ENCODE results near the gene NCAM2. TPM values are rescaled to one million over a fixed set of nuclear protein-coding genes. Genes with fewer than 3 reads are reported as not detected.

Gene NCAM2
- total RNA-seq, 4 donors from 2014 or later: 0.67 to 0.95 TPM; not detected in 2

DNA sequence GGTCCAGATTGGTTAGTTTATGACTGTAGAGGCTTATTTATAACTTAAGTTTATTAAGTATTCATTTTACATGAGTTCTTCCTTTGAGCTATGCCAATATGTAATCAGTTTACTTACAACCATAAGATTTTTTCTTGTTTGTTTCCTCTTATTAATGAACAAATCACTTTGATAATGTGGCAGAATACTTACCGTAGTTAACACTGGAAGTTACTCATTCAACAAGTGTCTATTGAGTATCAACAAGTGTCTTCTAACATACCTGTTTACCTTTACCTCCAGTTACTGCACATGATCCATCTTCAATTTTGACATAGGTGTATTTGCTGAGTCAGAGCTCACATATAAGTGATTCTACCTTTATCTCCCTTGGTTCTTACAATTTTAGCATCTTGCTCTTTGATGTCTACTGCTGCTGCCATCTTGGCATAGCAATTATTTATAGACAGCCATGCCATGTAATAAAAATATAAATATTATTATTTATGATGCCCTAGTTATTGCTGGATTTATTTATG is 205.7 kb downstream of the NCAM2 start:
- TF ChIP-seq, protein P1, sequence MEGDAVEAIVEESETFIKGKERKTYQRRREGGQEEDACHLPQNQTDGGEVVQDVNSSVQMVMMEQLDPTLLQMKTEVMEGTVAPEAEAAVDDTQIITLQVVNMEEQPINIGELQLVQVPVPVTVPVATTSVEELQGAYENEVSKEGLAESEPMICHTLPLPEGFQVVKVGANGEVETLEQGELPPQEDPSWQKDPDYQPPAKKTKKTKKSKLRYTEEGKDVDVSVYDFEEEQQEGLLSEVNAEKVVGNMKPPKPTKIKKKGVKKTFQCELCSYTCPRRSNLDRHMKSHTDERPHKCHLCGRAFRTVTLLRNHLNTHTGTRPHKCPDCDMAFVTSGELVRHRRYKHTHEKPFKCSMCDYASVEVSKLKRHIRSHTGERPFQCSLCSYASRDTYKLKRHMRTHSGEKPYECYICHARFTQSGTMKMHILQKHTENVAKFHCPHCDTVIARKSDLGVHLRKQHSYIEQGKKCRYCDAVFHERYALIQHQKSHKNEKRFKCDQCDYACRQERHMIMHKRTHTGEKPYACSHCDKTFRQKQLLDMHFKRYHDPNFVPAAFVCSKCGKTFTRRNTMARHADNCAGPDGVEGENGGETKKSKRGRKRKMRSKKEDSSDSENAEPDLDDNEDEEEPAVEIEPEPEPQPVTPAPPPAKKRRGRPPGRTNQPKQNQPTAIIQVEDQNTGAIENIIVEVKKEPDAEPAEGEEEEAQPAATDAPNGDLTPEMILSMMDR (IDR thresholded peaks at IDR 0.05): no peak
- no peak for TF ChIP-seq POLR2A (IDR thresholded peaks at IDR 0.05)
- Histone ChIP-seq H3K4me3 (no peak overlapping the region), H3K27me3 (no peaks in the 10 kb centered on the region), H3K36me3 (no peaks in the 10 kb centered on the region), H3K4me1 (peaks cover 0 to 5% (median 0%) of the 10 kb centered on the region in 3 donors), H3K27ac (no peak overlapping the region), H3K9me3 (no peaks in the 10 kb centered on the region)
- DNase-seq: no peak
- intact Hi-C loops (cut with DNase I): no loop called here
- 55 to 81% methylated on average over 1 of the region's 1 CpG for WGBS, 2 donors

DNA sequence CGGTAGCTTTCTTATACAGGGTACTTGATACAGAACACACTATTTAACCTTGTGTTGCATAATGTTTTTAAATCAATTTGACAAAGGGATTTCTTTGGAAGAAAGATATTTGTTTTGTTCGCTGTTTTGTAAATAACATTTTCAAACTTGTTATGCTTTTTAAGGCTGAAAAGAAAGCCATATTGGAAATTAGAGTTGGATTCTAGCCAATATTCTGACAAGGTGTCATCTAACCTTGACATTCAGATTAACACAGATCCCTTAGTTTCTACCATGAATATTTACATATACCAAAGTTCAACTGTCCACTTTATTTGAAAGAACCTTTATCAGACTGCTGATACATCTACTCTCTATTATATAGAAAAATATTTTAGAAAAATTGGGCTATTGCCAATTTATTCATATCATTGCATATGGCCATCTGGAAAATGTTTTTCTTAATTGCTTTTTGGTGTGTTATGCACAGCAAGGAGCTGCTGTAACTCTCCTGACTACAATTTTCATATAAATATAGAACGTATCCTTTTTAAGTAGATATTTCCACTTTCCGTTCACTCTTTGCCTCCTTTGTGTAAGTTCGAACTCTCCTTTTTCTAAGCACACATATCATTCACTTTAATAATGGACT is 206.3 kb downstream of the NCAM2 start:
- Histone ChIP-seq H3K27ac (no peak overlapping the region), H3K4me3 (no peak overlapping the region), H3K4me1 (peaks cover 0 to 5% (median 0%) of the 10 kb centered on the region in 3 donors), H3K27me3 (no peaks in the 10 kb centered on the region), H3K9me3 (no peaks in the 10 kb centered on the region), H3K36me3 (no peaks in the 10 kb centered on the region)
- WGBS, 2 donors: 67 to 89% methylated on average over 5 of the region's 5 CpGs
- intact Hi-C loops (cut with DNase I): no loop called here
- TF ChIP-seq, protein P1 (IDR thresholded peaks at IDR 0.05): no peak
- TF ChIP-seq POLR2A (IDR thresholded peaks at IDR 0.05): no peak
- DNase-seq: no peak

DNA sequence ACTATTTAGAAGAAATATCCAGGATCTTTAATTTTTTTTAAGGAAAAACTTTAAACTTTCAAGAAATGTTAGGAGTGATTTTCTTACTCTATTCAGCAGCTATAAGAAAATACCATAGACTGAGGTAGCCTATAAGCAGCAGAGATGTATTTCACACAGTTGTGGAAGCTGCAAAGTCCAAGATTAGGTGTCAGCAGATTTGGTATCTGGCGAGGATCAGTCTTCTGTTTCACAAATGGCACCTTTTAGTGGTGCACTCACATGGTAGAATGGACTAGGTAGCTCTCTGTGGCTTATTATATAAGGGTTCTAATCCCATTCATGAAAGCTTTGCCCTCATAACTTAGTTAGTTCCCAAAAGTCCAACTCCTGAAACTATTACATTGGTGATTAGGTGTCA is 207.4 kb downstream of the NCAM2 start:
- TF ChIP-seq POLR2A (IDR thresholded peaks at IDR 0.05): no peak
- TF ChIP-seq, protein P1 (IDR thresholded peaks at IDR 0.05): no peak
- 35 to 53% methylated on average over 1 of the region's 1 CpG for WGBS, 2 donors
- Histone ChIP-seq H3K27me3 (no peaks in the 10 kb centered on the region), H3K9me3 (no peaks in the 10 kb centered on the region), H3K4me1 (no peaks in the 10 kb centered on the region), H3K36me3 (no peaks in the 10 kb centered on the region), H3K27ac (no peak overlapping the region), H3K4me3 (no peak overlapping the region)
- DNase-seq: no peak
- intact Hi-C loops (cut with DNase I): no loop called here

DNA sequence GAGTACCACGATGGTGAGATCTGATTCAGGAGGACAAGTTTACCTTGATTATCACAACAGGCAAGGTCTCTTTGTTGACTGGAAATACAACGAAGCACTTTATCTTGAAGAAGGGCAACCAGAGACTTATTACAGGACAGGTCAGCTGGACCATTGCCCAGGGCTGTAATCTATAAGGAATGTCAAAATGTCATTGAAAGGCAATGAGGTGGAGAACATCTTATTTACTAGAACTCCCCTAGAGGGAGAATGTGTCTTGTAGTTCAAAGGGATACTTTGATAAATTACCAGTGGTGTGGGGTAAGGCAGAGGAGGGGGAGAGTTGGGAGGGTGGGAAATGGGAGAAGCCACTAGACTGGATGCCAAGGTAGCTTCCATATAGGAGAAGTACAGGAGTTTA is 212.3 kb downstream of the NCAM2 start:
- intact Hi-C loops (cut with DNase I): no loop called here
- no peak for DNase-seq
- TF ChIP-seq, protein P1 (IDR thresholded peaks at IDR 0.05): no peak
- TF ChIP-seq POLR2A (IDR thresholded peaks at IDR 0.05): no peak
- no peaks in the 10 kb centered on the region for H3K9me3 ChIP-seq
- H3K4me1 ChIP-seq: no peaks in the 10 kb centered on the region
- H3K4me3 ChIP-seq: no peak overlapping the region
- no peaks in the 10 kb centered on the region for H3K36me3 ChIP-seq
- H3K27me3 ChIP-seq: no peaks in the 10 kb centered on the region
- H3K27ac ChIP-seq: no peak overlapping the region
- 46 to 51% methylated on average over 2 of the region's 2 CpGs for WGBS, 2 donors

DNA sequence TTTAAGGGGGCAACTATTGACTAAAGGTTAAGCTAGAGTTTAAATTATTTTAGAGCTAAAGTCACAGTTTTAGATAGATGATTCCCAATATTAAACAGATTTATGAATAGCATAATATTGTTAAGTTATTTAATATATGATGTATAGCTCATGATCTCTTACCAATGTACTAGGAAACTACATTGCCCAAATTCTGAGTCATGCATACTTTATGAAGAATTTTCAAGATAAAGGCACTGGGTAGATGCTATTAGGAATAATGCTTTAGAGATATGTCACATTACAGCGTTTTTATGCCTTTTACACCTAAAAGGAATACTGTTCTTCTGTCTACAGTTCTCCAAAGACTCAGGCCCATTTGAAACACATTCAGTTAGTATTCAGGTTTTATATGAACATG is 215.1 kb downstream of the NCAM2 start:
- no peaks in the 10 kb centered on the region for H3K36me3 ChIP-seq
- no peak for DNase-seq
- no peak overlapping the region for H3K27ac ChIP-seq
- H3K9me3 ChIP-seq: no peaks in the 10 kb centered on the region
- no peaks in the 10 kb centered on the region for H3K27me3 ChIP-seq
- intact Hi-C loops (cut with DNase I): no loop called here
- WGBS, 2 donors: 41 to 48% methylated on average over 1 of the region's 1 CpG
- no peak overlapping the region for H3K4me3 ChIP-seq
- H3K4me1 ChIP-seq: no peaks in the 10 kb centered on the region
- TF ChIP-seq, protein P1 (IDR thresholded peaks at IDR 0.05): no peak

All from esophagus squamous epithelium (tissue), 5 donors.